H1 (cell line): ENCODE data around the gene TSGA10. TPM values are rescaled to one million over a fixed set of nuclear protein-coding genes. Genes with fewer than 3 reads are reported as not detected.

Experiments used
- CTCF ChIA-PET: fragments of 300-600 bp; sonication (Branson Sonifier 250); formaldehyde crosslinking; loops from one replicate; lab custom pipeline; 2021; ENCODE audit not compliant: partially characterized antibody; lab: Charles Lee
- POLR2A ChIA-PET: fragments of 300-600 bp; sonication (Branson Sonifier 250); formaldehyde crosslinking; loops from one replicate; lab custom pipeline; 2021; ENCODE audit warnings: inconsistent platforms; ENCODE audit not compliant: partially characterized antibody; lab: Charles Lee
- DNase-seq, 2 experiments: peaks; one replicate each; pipeline versions ENCODE4 v3.0.0 to v3.0.0-alpha.2; 2010 to 2022; ENCODE audit warnings: low spot score in 2 of 2, low read depth in 1 of 2, mixed read lengths in 1 of 2
- FAIRE-seq: peaks from 2 replicates; lab custom pipeline; 2011; peaks lifted over from hg19 to GRCh38; lab: Jason Lieb, UNC
- H2AFZ ChIP-seq: 2 replicates; pipeline ENCODE4 v1.8.1; 2012; ENCODE audit warnings: low read length, inconsistent platforms
- H2AK5ac ChIP-seq: 2 replicates; pipeline ENCODE4 v1.6.1; 2013; ENCODE audit warnings: low read depth, low read length
- H2BK120ac ChIP-seq: replicated peaks from 2 replicates; pipeline ENCODE3; 2013; ENCODE audit warnings: low read depth, low read length, inconsistent platforms
- H2BK12ac ChIP-seq: 2 replicates; pipeline ENCODE4 v1.6.1; 2013; ENCODE audit warnings: low read depth, low read length
- H2BK15ac ChIP-seq: 2 replicates; pipeline ENCODE4 v1.6.1; 2013; ENCODE audit warnings: low read length
- H2BK20ac ChIP-seq: 2 replicates; pipeline ENCODE4 v1.6.1; 2013; ENCODE audit warnings: low read length
- H2BK5ac ChIP-seq: 2 replicates; pipeline ENCODE4 v1.6.1; 2013; ENCODE audit warnings: low read depth, low read length
- H3K14ac ChIP-seq: 2 replicates; pipeline ENCODE4 v1.6.1; 2013; ENCODE audit warnings: inconsistent platforms; ENCODE audit not compliant: insufficient read length
- H3K18ac ChIP-seq: 2 replicates; pipeline ENCODE4 v1.6.1; 2013; ENCODE audit warnings: low read length; ENCODE audit errors: extremely low read depth
- H3K23ac ChIP-seq: 2 replicates; pipeline ENCODE4 v1.6.1; 2013; ENCODE audit warnings: inconsistent platforms; ENCODE audit not compliant: insufficient read length
- H3K23me2 ChIP-seq: 2 replicates; pipeline ENCODE4 v1.6.1; 2013; ENCODE audit warnings: low read depth, low read length
- H3K27ac ChIP-seq: 2 replicates; pipeline ENCODE4 v1.6.1; 2011; ENCODE audit warnings: low read depth, low read length, inconsistent platforms
- H3K27me3 ChIP-seq, 4 experiments: replicated peaks in 1 of 4; 1 replicate in 1 of 4; 2 replicates in 3 of 4; pipeline versions ENCODE4 v1.6.1 to v1.8.1; 2011 to 2013; ENCODE audit warnings: low read length in 3 of 4, mild to moderate bottlenecking in 3 of 4, inconsistent platforms in 2 of 4, mixed read lengths in 2 of 4, moderate library complexity in 1 of 4; ENCODE audit not compliant: control insufficient read depth in 3 of 4, insufficient read depth in 3 of 4; ENCODE audit errors: extremely low read depth in 1 of 4
- H3K36me3 ChIP-seq, 4 experiments: 2 replicates each; pipeline versions ENCODE4 v1.6.1 to v1.8.1; 2011 to 2013; ENCODE audit warnings: mild to moderate bottlenecking in 4 of 4, low read length in 3 of 4, moderate library complexity in 2 of 4, control low read depth in 1 of 4, inconsistent platforms in 1 of 4; ENCODE audit not compliant: insufficient read depth in 4 of 4, control insufficient read depth in 2 of 4
- H3K4ac ChIP-seq: replicated peaks from 2 replicates; pipeline ENCODE3; 2013; ENCODE audit warnings: low read length, low read depth, mixed read lengths, inconsistent platforms; ENCODE audit not compliant: insufficient read length
- H3K4me1 ChIP-seq, 4 experiments: replicated peaks in 1 of 4; 1 replicate in 1 of 4; 2 replicates in 3 of 4; pipeline versions ENCODE4 v1.6.1 to v1.8.1; 2011 to 2013; ENCODE audit warnings: low read length in 3 of 4, inconsistent platforms in 2 of 4, mixed read lengths in 1 of 4; ENCODE audit not compliant: insufficient read depth in 4 of 4, control insufficient read depth in 3 of 4
- H3K4me2 ChIP-seq, 2 experiments: 2 replicates each; pipeline versions ENCODE4 v1.6.1 to v1.8.1; 2011 to 2013; ENCODE audit warnings: low read depth in 2 of 2, low read length in 2 of 2, control low read depth in 1 of 2, inconsistent platforms in 1 of 2, mild to moderate bottlenecking in 1 of 2; ENCODE audit not compliant: insufficient read depth in 1 of 2
- H3K4me3 ChIP-seq, 4 experiments: fragments of 200-600, 300-600 bp in 1 of 4; sonication (generic), shearing (Covaris generic), sonication (Bioruptor Twin) in 1 of 4; 2 replicates each; pipeline versions ENCODE4 v1.5.1 to v1.8.1; 2011 to 2016; ENCODE audit warnings: low read length in 4 of 4, low read depth in 3 of 4, control low read depth in 2 of 4, inconsistent platforms in 2 of 4, mild to moderate bottlenecking in 2 of 4, mixed read lengths in 1 of 4, moderate library complexity in 1 of 4; ENCODE audit not compliant: insufficient read depth in 2 of 4; ENCODE audit errors: extremely low read depth in 1 of 4
- H3K56ac ChIP-seq: replicated peaks from 2 replicates; pipeline ENCODE3; 2013; ENCODE audit warnings: low read depth, mild to moderate bottlenecking, mixed read lengths, low read length, inconsistent platforms; ENCODE audit not compliant: insufficient read length
- H3K79me1 ChIP-seq: 2 replicates; pipeline ENCODE4 v1.6.1; 2013; ENCODE audit warnings: low read depth, low read length, control low read depth
- H3K79me2 ChIP-seq, 2 experiments: 2 replicates each; pipeline versions ENCODE4 v1.6.1 to v1.8.1; 2012 to 2013; ENCODE audit warnings: low read length in 2 of 2, mild to moderate bottlenecking in 2 of 2, inconsistent platforms in 1 of 2; ENCODE audit not compliant: insufficient read depth in 2 of 2, control insufficient read depth in 1 of 2
- H3K9ac ChIP-seq, 4 experiments: replicated peaks in 1 of 4; 1 replicate in 1 of 4; 2 replicates in 3 of 4; pipeline versions ENCODE4 v1.6.1 to v1.8.1; 2011 to 2013; ENCODE audit warnings: low read depth in 3 of 4, low read length in 3 of 4, control low read depth in 2 of 4, mild to moderate bottlenecking in 2 of 4, moderate library complexity in 2 of 4, inconsistent platforms in 1 of 4; ENCODE audit errors: extremely low read depth in 1 of 4
- H3K9me3 ChIP-seq, 2 experiments: 2 replicates each; pipeline versions ENCODE4 v1.6.1 to v1.8.1; 2012 to 2013; ENCODE audit warnings: mild to moderate bottlenecking in 2 of 2, moderate library complexity in 2 of 2, control low read depth in 1 of 2, inconsistent platforms in 1 of 2, low read depth in 1 of 2, low read length in 1 of 2, mixed read lengths in 1 of 2; ENCODE audit not compliant: insufficient read depth in 2 of 2
- H4K20me1 ChIP-seq, 2 experiments: replicated peaks in 1 of 2; 2 replicates each; pipeline versions ENCODE3 to v1.8.1; 2011 to 2013; ENCODE audit warnings: inconsistent platforms in 2 of 2, low read length in 2 of 2, mild to moderate bottlenecking in 1 of 2; ENCODE audit not compliant: insufficient read depth in 2 of 2, control insufficient read depth in 1 of 2
- H4K5ac ChIP-seq: 2 replicates; pipeline ENCODE4 v1.6.1; 2013; ENCODE audit warnings: low read length, low read depth, mixed read lengths, inconsistent platforms; ENCODE audit not compliant: insufficient read length
- H4K8ac ChIP-seq: 2 replicates; pipeline ENCODE4 v1.8.0; 2013; ENCODE audit warnings: mild to moderate bottlenecking, moderate library complexity, low read length, inconsistent platforms; ENCODE audit not compliant: insufficient read depth; ENCODE audit errors: extremely low read depth
- H4K91ac ChIP-seq: replicated peaks from 2 replicates; pipeline ENCODE3; 2013; ENCODE audit warnings: low read length, mixed read lengths, inconsistent platforms; ENCODE audit not compliant: insufficient read length
- CBX5 ChIP-seq: fragments of 300-800, 300-1000 bp; sonication (generic); IDR thresholded peaks from 2 replicates; pipeline ENCODE4 v1.7.1; 2016; ENCODE audit warnings: antibody characterized with exemption, low read length, low read depth
- CREB1 ChIP-seq: IDR thresholded peaks from 2 replicates; pipeline ENCODE4 v1.6.1; 2012; ENCODE audit warnings: inconsistent platforms
- EP300 ChIP-seq, 2 experiments: IDR thresholded peaks; 1 replicate in 1 of 2; 2 replicates in 1 of 2; pipeline ENCODE4 v1.6.1; 2011 to 2012; ENCODE audit warnings: low read depth in 2 of 2, low read length in 2 of 2, mild to moderate bottlenecking in 2 of 2, borderline replicate concordance in 1 of 2, inconsistent platforms in 1 of 2, moderate library complexity in 1 of 2
- HDAC2 ChIP-seq, 2 experiments: fragments of 300-600 bp in 1 of 2; sonication (generic) in 1 of 2; IDR thresholded peaks; 2 replicates each; pipeline ENCODE4 v1.6.1; 2011 to 2012; ENCODE audit warnings: low read depth in 2 of 2, low read length in 2 of 2, mild to moderate bottlenecking in 2 of 2, moderate library complexity in 2 of 2, borderline replicate concordance in 1 of 2, inconsistent platforms in 1 of 2
- KDM1A ChIP-seq: fragments of 200-600, 300-600 bp; sonication (generic); IDR thresholded peaks from 2 replicates; pipeline ENCODE4 v1.7.1; 2016; ENCODE audit warnings: mild to moderate bottlenecking, low read length, borderline replicate concordance
- MAFK ChIP-seq: IDR thresholded peaks from 2 replicates; pipeline ENCODE4 v1.6.1; 2012; ENCODE audit warnings: low read depth, mild to moderate bottlenecking, improper control_type of control experiment, low read length
- NRF1 ChIP-seq: IDR thresholded peaks from 2 replicates; pipeline ENCODE4 v1.6.1; 2011; ENCODE audit warnings: mild to moderate bottlenecking, low read depth, low read length, improper control_type of control experiment
- POU5F1 ChIP-seq: IDR thresholded peaks from 2 replicates; pipeline ENCODE4 v1.6.1; 2011; ENCODE audit warnings: low read depth, mild to moderate bottlenecking, low read length, moderate library complexity
- SIX5 ChIP-seq: IDR thresholded peaks from 2 replicates; pipeline ENCODE4 v1.6.1; 2011; ENCODE audit warnings: mild to moderate bottlenecking, low read depth, low read length
- TCF12 ChIP-seq: IDR thresholded peaks from 2 replicates; pipeline ENCODE4 v1.6.1; 2011; ENCODE audit warnings: low read depth, mild to moderate bottlenecking, low read length
- polyA plus RNA-seq, 7 experiments: library from polyadenylated mRNA; depleted of rRNA in 3 of 7; stranded (reverse) in 5 of 7; unstranded in 2 of 7; fragments of >200 nt in 5 of 7; fragments of 200-250 nt in 2 of 7; gene quantifications; 1 replicate in 5 of 7; 2 replicates in 1 of 7; 4 replicates in 1 of 7; pipeline versions ENCODE4 v1.2.1 to v1.2.3, GENCODE V29; 2011 to 2013; ENCODE audit warnings: missing spikeins in 2 of 7, mixed read lengths in 2 of 7
- total RNA-seq: library from RNA; stranded (reverse); fragmentation: NEBNext Ultra II Directional; extraction: Animal tissue kit (Norgen Biotek cat#: 25700); gene quantifications from 2 replicates; pipeline ENCODE4 v1.2.1, GENCODE V29; 2021

Gene TSGA10
- total and polyA plus RNA-seq, 2 of the 8 experiments (the other 6 are each of a cell fraction or from before 2014, with no cell fraction given): 2.2 to 7.4 TPM

GRCh38 chr2:99187011-99187410, 32.3 kb upstream of the TSGA10 start:
- H2BK20ac ChIP-seq: no peak overlapping the region
- H4K5ac ChIP-seq: no peak overlapping the region
- TF ChIP-seq TCF12: no peak
- no peak for TF ChIP-seq CBX5
- TF ChIP-seq EP300 (IDR thresholded peaks at IDR 0.05; ENCODE audit: borderline replicate concordance in 1 of 2, low read depth in 2 of 2, low read length in 2 of 2): no peak
- no peak for TF ChIP-seq KDM1A
- TF ChIP-seq POU5F1: no peak
- TF ChIP-seq HDAC2 (IDR thresholded peaks at IDR 0.05; ENCODE audit: borderline replicate concordance in 1 of 2, low read depth in 2 of 2, low read length in 2 of 2): no peak
- no peak for TF ChIP-seq CREB1
- TF ChIP-seq MAFK: no peak
- TF ChIP-seq NRF1: no peak
- no peak for TF ChIP-seq SIX5
- H2BK5ac ChIP-seq: no peak overlapping the region
- H3K79me1 ChIP-seq: no peaks in the 10 kb centered on the region
- CTCF ChIA-PET: no interaction called here
- H2BK15ac ChIP-seq: no peak overlapping the region
- no peak overlapping the region for H4K91ac ChIP-seq
- no peak overlapping the region for H4K8ac ChIP-seq
- DNase-seq (no peak), FAIRE-seq (no peak)
- H2BK120ac ChIP-seq: no peak overlapping the region
- no peak overlapping the region for H3K14ac ChIP-seq
- no peak overlapping the region for H3K56ac ChIP-seq
- no peak overlapping the region for H3K23ac ChIP-seq
- H3K36me3 ChIP-seq: peaks cover 0 to 27% (median 12%) of the 10 kb centered on the region in 4 experiments; a peak in 3 of 8 replicates
- POLR2A ChIA-PET: interaction anchor here (1.5 kb wide), 1 partner anchor 11 kb away, joined by 3 read pairs; no protein-coding TSS in a partner anchor
- no peak overlapping the region for H3K18ac ChIP-seq
- H3K4me1 ChIP-seq: no peaks in the 10 kb centered on the region; a peak in 1 of 7 replicates
- no peak overlapping the region for H2BK12ac ChIP-seq
- H3K27ac ChIP-seq: no peak overlapping the region
- no peaks in the 10 kb centered on the region for H3K9me3 ChIP-seq
- H3K4me2 ChIP-seq: no peak overlapping the region
- 0 out of 2 replicates have a peak, but pooled peaks cover 1% of the 10 kb centered on the region for H3K23me2 ChIP-seq
- H3K27me3 ChIP-seq: no peaks in the 10 kb centered on the region
- H3K79me2 ChIP-seq: peaks cover 7 to 70% of the 10 kb centered on the region in 2 experiments
- H3K9ac ChIP-seq: no peak overlapping the region
- no peak overlapping the region for H3K4ac ChIP-seq
- H2AFZ ChIP-seq: no peak overlapping the region
- H4K20me1 ChIP-seq: peaks cover 0 to 1% of the 10 kb centered on the region in 2 experiments
- H3K4me3 ChIP-seq: no peak overlapping the region
- no peak overlapping the region for H2AK5ac ChIP-seq
